ENCODE data around the gene AKAIN1.

The AKAIN1 gene

GRCh38 chr18:5197032-5197434 lies at the start of gene AKAIN1:
Gene AKAIN1, minus strand, starts transcription at chr18:5197257. Its CDS starts 204 bp downstream, at chr18:5197053.
- peak; percentile 40 for DNase-seq

GRCh38 chr18:5244941-5245340 lies 47.9 kb upstream of the AKAIN1 start:
- DNase-seq, result no peak

- no peak for DNase-seq
Measured at GRCh38 chr18:5239447-5239846, 42.4 kb upstream of the AKAIN1 start.

- DNase-seq, result no peak
Measured at GRCh38 chr18:5238371-5238976, 41.4 kb upstream of the AKAIN1 start.

GRCh38 chr18:5237723-5238370 lies 40.8 kb upstream of the AKAIN1 start:
- peak; percentile 92 for DNase-seq

- no peak for DNase-seq
Measured at GRCh38 chr18:5237083-5237722, 40.1 kb upstream of the AKAIN1 start.

- DNase-seq, result no peak
Measured at GRCh38 chr18:5214583-5215351, 17.7 kb upstream of the AKAIN1 start.

GRCh38 chr18:5207471-5208150 lies 10.6 kb upstream of the AKAIN1 start:
- no peak for DNase-seq

GRCh38 chr18:5198311-5198710 lies 1.3 kb upstream of the AKAIN1 start:
- no peak for DNase-seq

GRCh38 chr18:5197461-5197860 lies 404 bp upstream of the AKAIN1 start:
- no peak for DNase-seq

GRCh38 chr18:5196253-5197031 lies 615 bp downstream of the AKAIN1 start:
- DNase-seq, result no peak

- no peak for DNase-seq
Measured at GRCh38 chr18:5195656-5196055, 1.4 kb downstream of the AKAIN1 start.

GRCh38 chr18:5180254-5180653 lies 16.8 kb downstream of the AKAIN1 start:
- DNase-seq, result no peak

- DNase-seq, result no peak
Measured at GRCh38 chr18:5178519-5178918, 18.5 kb downstream of the AKAIN1 start.

GRCh38 chr18:5175378-5175777 lies 21.7 kb downstream of the AKAIN1 start:
- DNase-seq, result no peak

GRCh38 chr18:5173646-5174045 lies 23.4 kb downstream of the AKAIN1 start:
- no peak for DNase-seq

- DNase-seq, result no peak
Measured at GRCh38 chr18:5173236-5173635, 23.8 kb downstream of the AKAIN1 start.

GRCh38 chr18:5167831-5168230 lies 29.2 kb downstream of the AKAIN1 start:
- DNase-seq, result no peak

- DNase-seq, result no peak
Measured at GRCh38 chr18:5166606-5167280, 30.3 kb downstream of the AKAIN1 start.

- DNase-seq, result no peak
Measured at GRCh38 chr18:5164903-5165302, 32.2 kb downstream of the AKAIN1 start.

- no peak for DNase-seq
Measured at GRCh38 chr18:5162111-5162510, 34.9 kb downstream of the AKAIN1 start.

GRCh38 chr18:5159080-5159479 lies 38.0 kb downstream of the AKAIN1 start:
- DNase-seq, result peak; percentile 25

Data from activated T-cell treated with anti-CD3 and anti-CD28 coated beads, Interleukin-2, amount 50 U/mL, for 1 hour (primary cell).